ENCODE data around the gene KIF26A. TPM values are rescaled to one million over a fixed set of nuclear protein-coding genes. Genes with fewer than 3 reads are reported as not detected.

Gene KIF26A
- total RNA-seq, 1 donor from 2014 or later = 0.60 TPM

GRCh38 chr14:104179564-104180129 lies 41.3 kb downstream of the KIF26A start:
- no peaks in the 10 kb centered on the region for H3K4me1 Mint-ChIP-seq (ENCODE audit: low read depth)
- TF ChIP-seq CTCF (IDR thresholded peaks at IDR 0.05) = no peak
- no peak overlapping the region for H3K4me3 Mint-ChIP-seq (ENCODE audit: unreplicated experiment)
- peaks cover 2% of the 10 kb centered on the region for H3K27me3 Mint-ChIP-seq (ENCODE audit: low read depth)
- H3K9me3 Mint-ChIP-seq (ENCODE audit: low read depth) = no peaks in the 10 kb centered on the region
- no peak for DNase-seq (ENCODE audit: low spot score)
- no peaks in the 10 kb centered on the region for H3K36me3 Mint-ChIP-seq (ENCODE audit: low read depth)
- H3K27ac Mint-ChIP-seq (ENCODE audit: unreplicated experiment) = no peak overlapping the region

GRCh38 chr14:104180561-104181165 lies 42.3 kb downstream of the KIF26A start:
- H3K27ac Mint-ChIP-seq (ENCODE audit: unreplicated experiment) = no peak overlapping the region
- H3K27me3 Mint-ChIP-seq (ENCODE audit: low read depth) = peaks cover 2% of the 10 kb centered on the region
- H3K36me3 Mint-ChIP-seq (ENCODE audit: low read depth) = no peaks in the 10 kb centered on the region
- no peaks in the 10 kb centered on the region for H3K4me1 Mint-ChIP-seq (ENCODE audit: low read depth)
- DNase-seq (ENCODE audit: low spot score) = no peak
- no peak overlapping the region for H3K4me3 Mint-ChIP-seq (ENCODE audit: unreplicated experiment)
- no peaks in the 10 kb centered on the region for H3K9me3 Mint-ChIP-seq (ENCODE audit: low read depth)
- TF ChIP-seq CTCF (IDR thresholded peaks at IDR 0.05) = no peak

DNA sequence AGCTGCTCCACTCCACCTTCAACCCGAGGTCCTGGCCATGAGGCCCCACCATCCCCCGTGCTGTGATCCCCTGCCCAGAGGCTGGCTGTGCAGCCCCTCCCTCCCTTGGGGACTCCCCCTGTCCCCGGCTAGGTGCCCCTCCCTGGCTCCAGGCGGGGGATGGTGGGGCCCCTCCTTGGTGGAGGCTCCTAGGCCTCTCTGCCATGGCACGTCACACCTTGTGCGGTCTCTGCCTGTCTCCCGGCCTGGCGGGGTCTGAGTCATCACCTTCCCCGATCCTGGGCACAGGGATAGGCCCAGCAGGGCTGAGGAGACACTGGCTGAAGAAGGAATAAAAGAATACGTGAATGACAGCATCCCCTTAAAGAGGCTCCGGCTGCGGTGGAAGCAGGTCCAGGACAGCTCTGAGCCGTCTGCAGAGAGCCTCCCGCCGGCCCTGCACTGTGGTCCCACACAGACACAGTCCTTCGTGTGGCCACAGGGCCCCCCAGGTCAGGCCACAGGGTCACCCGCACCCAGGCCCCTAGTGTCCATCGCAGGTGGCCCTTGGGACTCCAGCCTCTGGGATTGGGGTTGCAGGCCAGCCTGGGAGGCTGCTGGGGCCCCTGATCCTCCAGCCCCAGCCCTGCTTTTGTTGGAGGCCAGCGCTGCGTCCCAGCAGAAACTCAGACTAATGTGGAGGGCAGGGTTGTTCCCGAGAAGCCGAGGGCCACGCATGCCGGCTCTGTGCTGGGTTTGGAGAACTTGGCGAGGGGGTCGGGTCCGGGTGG lies 43.6 kb downstream of the KIF26A start:
- no peaks in the 10 kb centered on the region for H3K36me3 Mint-ChIP-seq (ENCODE audit: low read depth)

DNA sequence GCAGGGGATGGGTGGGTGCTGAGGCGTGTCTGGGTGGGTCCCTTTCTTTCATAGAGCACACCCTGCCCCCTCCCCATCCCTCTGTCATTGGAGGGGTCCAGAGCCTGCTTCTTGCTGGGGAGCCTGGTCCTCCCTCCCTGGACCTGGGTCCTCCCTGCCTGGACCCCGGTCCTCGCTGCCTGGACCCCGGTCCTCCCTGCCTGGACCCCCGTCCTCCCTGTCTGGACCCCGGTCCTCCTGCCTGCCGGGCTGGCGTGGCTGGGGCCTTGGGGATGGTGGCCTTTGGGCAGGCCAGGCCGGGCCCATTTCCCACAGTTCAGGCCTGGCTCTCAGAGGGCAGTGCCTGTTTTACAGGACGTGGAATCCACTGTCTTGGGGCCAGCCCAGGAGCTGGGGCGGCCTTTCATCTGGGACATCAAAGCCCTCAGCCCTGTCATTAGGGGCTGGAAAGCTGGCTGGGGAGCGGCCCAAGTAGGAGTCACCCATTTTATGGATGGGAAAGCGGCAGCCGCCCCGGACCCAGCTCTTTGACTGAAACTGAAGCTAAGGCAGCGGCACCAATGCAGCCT lies 44.6 kb downstream of the KIF26A start:
- H3K27me3 Mint-ChIP-seq (ENCODE audit: low read depth) = peaks cover 2% of the 10 kb centered on the region
- no peak for DNase-seq (ENCODE audit: low spot score)
- no peak overlapping the region for H3K4me3 Mint-ChIP-seq (ENCODE audit: unreplicated experiment)
- no peaks in the 10 kb centered on the region for H3K4me1 Mint-ChIP-seq (ENCODE audit: low read depth)
- no peaks in the 10 kb centered on the region for H3K36me3 Mint-ChIP-seq (ENCODE audit: low read depth)
- no peak overlapping the region for H3K27ac Mint-ChIP-seq (ENCODE audit: unreplicated experiment)
- H3K9me3 Mint-ChIP-seq (ENCODE audit: low read depth) = no peaks in the 10 kb centered on the region
- no peak for TF ChIP-seq CTCF (IDR thresholded peaks at IDR 0.05)

More for the DNA sequence above, 43.6 kb downstream of the KIF26A start:
- no peak for DNase-seq (ENCODE audit: low spot score)
- Mint-ChIP-seq H3K9me3 (ENCODE audit: low read depth) (no peaks in the 10 kb centered on the region), H3K27me3 (ENCODE audit: low read depth) (peaks cover 2% of the 10 kb centered on the region), H3K4me1 (ENCODE audit: low read depth) (no peaks in the 10 kb centered on the region), H3K4me3 (ENCODE audit: unreplicated experiment) (no peak overlapping the region), H3K27ac (ENCODE audit: unreplicated experiment) (no peak overlapping the region)
- TF ChIP-seq CTCF (IDR thresholded peaks at IDR 0.05) = no peak

- H3K27ac Mint-ChIP-seq (ENCODE audit: unreplicated experiment) = no peak overlapping the region
- TF ChIP-seq CTCF (IDR thresholded peaks at IDR 0.05) = no peak
- H3K9me3 Mint-ChIP-seq (ENCODE audit: low read depth) = no peaks in the 10 kb centered on the region
- no peaks in the 10 kb centered on the region for H3K4me1 Mint-ChIP-seq (ENCODE audit: low read depth)
- no peaks in the 10 kb centered on the region for H3K36me3 Mint-ChIP-seq (ENCODE audit: low read depth)
- H3K27me3 Mint-ChIP-seq (ENCODE audit: low read depth) = peaks cover 2% of the 10 kb centered on the region
- no peak overlapping the region for H3K4me3 Mint-ChIP-seq (ENCODE audit: unreplicated experiment)
- no peak for DNase-seq (ENCODE audit: low spot score)
Measured at GRCh38 chr14:104183796-104184195, 45.4 kb downstream of the KIF26A start.
